ENCODE measurements around the gene PGR. TPM values are rescaled to one million over a fixed set of nuclear protein-coding genes. Genes with fewer than 3 reads are reported as not detected.

Gene PGR
- total RNA-seq, 4 donors from 2014 or later = 0.89 to 5.4 (median 3.1) TPM

DNA sequence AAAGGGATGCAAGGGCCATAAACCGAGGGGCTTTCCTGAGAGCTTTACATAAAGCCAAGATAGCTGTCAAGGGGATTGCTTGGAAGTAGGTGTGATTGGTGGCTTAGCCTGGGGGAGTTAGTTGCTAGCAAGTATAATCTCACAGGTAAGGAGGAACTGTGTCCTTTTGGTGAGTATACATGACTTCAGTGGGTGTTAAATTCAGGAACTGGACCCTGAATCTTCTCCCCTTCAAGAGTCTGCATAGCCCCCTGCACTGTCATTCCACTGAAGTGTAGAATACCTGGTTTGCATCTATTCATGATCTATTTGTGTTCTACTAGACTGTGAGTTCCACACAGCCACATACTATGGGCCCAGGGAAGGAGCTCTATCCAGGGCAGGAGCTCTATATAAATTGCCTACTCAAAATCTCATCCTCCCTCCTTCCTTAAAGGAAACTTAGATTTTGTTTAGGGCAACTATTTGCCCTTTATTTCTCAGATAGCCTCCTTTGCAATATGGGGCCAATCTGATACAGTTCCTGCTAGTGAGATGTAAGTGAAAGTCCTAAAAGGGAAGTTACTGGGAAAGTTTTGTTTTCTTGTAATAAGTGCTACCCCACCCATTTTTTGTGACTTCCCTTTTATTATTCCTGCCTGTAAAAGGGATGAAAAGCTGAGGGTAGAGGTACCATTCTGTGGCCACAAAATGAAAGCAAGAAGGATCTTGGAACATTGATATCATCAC, 120.5 kb downstream of the PGR start:
- no peak for TF ChIP-seq POLR2A (IDR thresholded peaks at IDR 0.05)
- TF ChIP-seq, protein P1, sequence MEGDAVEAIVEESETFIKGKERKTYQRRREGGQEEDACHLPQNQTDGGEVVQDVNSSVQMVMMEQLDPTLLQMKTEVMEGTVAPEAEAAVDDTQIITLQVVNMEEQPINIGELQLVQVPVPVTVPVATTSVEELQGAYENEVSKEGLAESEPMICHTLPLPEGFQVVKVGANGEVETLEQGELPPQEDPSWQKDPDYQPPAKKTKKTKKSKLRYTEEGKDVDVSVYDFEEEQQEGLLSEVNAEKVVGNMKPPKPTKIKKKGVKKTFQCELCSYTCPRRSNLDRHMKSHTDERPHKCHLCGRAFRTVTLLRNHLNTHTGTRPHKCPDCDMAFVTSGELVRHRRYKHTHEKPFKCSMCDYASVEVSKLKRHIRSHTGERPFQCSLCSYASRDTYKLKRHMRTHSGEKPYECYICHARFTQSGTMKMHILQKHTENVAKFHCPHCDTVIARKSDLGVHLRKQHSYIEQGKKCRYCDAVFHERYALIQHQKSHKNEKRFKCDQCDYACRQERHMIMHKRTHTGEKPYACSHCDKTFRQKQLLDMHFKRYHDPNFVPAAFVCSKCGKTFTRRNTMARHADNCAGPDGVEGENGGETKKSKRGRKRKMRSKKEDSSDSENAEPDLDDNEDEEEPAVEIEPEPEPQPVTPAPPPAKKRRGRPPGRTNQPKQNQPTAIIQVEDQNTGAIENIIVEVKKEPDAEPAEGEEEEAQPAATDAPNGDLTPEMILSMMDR (IDR thresholded peaks at IDR 0.05) = no peak
- Histone ChIP-seq H3K9me3 (no peaks in the 10 kb centered on the region), H3K36me3 (no peaks in the 10 kb centered on the region), H3K27ac (no peak overlapping the region), H3K27me3 (no peaks in the 10 kb centered on the region), H3K4me1 (no peaks in the 10 kb centered on the region), H3K4me3 (replicated peaks in 1 of 3) (no peak overlapping the region)
- DNase-seq = no peak
- intact Hi-C loops (cut with DNase I) = no loop called here
- 68 to 70% methylated on average over 1 of the region's 1 CpG for WGBS, 2 donors

DNA sequence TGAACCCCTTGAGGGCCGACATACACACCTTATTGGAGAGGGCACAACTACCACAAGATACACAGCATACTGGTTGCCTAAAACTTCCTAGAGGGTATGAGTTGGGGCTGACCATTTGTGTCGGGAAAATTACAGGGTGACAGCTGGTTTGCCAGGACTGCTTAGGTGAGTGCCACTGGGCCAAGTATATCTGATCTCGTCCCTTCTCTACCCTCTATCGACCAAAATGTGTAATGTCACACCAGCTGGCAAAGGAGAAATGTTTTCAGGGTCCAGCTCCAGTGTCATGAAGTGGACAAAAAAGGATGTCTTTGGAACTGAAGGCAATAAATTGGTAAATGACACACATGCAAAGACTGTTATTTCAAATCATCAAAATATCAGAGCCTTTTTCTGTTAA, 126.1 kb downstream of the PGR start:
- H3K4me3 ChIP-seq (replicated peaks in 1 of 3) = no peak overlapping the region
- TF ChIP-seq POLR2A (IDR thresholded peaks at IDR 0.05) = no peak
- H3K9me3 ChIP-seq = no peaks in the 10 kb centered on the region
- no peak for DNase-seq
- H3K4me1 ChIP-seq = no peaks in the 10 kb centered on the region
- H3K27ac ChIP-seq = no peak overlapping the region
- H3K36me3 ChIP-seq = no peaks in the 10 kb centered on the region
- no peaks in the 10 kb centered on the region for H3K27me3 ChIP-seq
- WGBS, 2 donors = 90 to 91% methylated on average over 4 of the region's 4 CpGs
- intact Hi-C loops (cut with DNase I) = no loop called here

DNA sequence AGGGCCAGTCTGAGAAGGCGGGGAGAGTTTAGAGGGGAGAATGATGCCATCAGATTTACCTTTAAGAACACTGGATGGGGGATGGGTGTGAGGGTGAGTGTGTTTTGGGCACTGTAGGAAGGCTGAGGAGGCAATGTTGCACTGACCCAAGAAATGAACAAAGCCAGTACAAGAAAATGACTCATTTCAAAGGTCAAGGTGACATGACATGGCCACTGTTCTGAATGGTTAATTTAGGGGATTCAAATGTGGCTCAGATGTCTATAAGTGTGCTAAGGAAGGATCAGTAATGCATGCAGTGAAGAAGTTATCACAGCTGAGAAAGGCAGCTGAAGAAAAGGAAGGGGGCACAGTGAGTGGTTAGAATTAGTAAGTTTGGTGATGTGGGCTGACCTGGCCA, 129.9 kb downstream of the PGR start:
- TF ChIP-seq, protein P1 (IDR thresholded peaks at IDR 0.05) = no peak
- no peak for TF ChIP-seq POLR2A (IDR thresholded peaks at IDR 0.05)
- Histone ChIP-seq H3K36me3 (no peaks in the 10 kb centered on the region), H3K27ac (no peak overlapping the region), H3K4me3 (replicated peaks in 1 of 3) (no peak overlapping the region), H3K4me1 (no peaks in the 10 kb centered on the region), H3K27me3 (no peaks in the 10 kb centered on the region), H3K9me3 (no peaks in the 10 kb centered on the region)
- 71 to 86% methylated on average over 1 of the region's 1 CpG for WGBS, 2 donors
- DNase-seq = no peak
- intact Hi-C loops (cut with DNase I) = no loop called here

DNA sequence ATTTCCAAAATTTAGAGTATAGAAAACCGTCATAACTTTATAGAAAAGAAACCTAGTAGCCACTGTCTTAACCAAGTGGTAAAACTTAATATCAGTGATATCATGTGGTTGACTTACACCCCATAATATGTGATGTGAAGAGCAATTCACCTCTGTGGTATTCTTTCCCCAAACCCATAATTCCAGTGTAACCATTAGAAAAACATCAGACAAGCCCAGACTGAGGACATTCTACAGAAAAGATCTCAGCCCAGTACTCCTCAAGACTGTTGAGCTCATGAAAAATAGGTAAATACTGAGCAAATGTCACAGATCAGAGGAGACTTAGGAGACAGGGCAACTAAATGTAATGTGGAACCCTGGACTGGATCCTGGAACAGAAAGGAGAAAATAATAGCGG, 134.6 kb downstream of the PGR start:
- no peaks in the 10 kb centered on the region for H3K36me3 ChIP-seq
- DNase-seq = no peak
- no peaks in the 10 kb centered on the region for H3K27me3 ChIP-seq
- 94 to 95% methylated on average over 2 of the region's 2 CpGs for WGBS, 2 donors
- H3K9me3 ChIP-seq = no peaks in the 10 kb centered on the region
- H3K27ac ChIP-seq = no peak overlapping the region
- H3K4me3 ChIP-seq (replicated peaks in 1 of 3) = no peak overlapping the region
- intact Hi-C loops (cut with DNase I) = no loop called here
- H3K4me1 ChIP-seq = no peaks in the 10 kb centered on the region
- TF ChIP-seq, protein P1 (IDR thresholded peaks at IDR 0.05) = no peak
- no peak for TF ChIP-seq POLR2A (IDR thresholded peaks at IDR 0.05)

DNA sequence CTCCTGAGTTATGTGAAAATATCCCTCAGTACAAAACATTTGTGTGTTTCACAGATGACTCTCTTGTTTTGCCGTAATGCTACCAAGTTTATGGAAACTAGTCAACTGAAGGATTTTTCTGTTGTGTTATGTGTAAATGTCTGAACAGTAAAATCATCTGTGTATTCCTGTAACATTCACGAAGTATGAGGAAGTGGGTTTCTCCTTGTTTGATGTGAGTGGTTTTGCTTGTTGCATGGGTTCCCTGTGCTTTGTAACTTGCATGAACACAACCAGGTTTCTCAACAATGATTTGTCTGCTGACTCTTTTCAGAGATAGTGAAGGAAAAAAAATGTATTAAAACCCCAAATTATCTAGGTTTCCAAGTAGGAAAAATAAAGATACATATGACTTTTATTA, 138.1 kb downstream of the PGR start:
- TF ChIP-seq, protein P1 (IDR thresholded peaks at IDR 0.05) = no peak
- TF ChIP-seq POLR2A (IDR thresholded peaks at IDR 0.05) = no peak
- Histone ChIP-seq H3K4me1 (no peaks in the 10 kb centered on the region), H3K9me3 (no peaks in the 10 kb centered on the region), H3K27me3 (no peaks in the 10 kb centered on the region), H3K36me3 (peaks cover 0 to 8% of the 10 kb centered on the region in 2 donors), H3K4me3 (replicated peaks in 1 of 3) (no peak overlapping the region), H3K27ac (no peak overlapping the region)
- no peak for DNase-seq
- intact Hi-C loops (cut with DNase I) = no loop called here
- WGBS, 2 donors = 91 to 95% methylated on average over 2 of the region's 2 CpGs
